Measurements from ENCODE around the gene EID2.
A peak's percentile ranks its signal among the peaks of the same experiment; 100 is the strongest.

The EID2 gene

DNA sequence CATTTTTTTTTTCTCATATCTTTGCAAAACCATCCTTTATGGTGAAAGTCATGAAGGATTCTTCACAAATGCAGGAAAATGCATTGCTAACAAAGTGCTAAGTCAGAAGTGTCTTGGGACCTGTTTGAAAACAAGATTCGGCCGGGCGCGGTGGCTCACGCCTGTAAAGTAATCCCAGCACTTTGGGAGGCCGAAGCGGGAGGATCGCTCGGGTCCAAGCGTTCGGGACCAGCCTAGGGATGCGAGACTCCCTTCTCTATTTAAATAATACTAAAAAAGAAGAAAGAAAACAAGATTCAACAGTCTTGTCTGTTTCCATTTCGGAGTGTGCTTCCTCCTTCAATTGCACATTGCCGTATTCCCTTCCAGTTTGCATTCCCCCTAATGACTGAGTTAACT lies 8.1 kb downstream of the EID2 start:
- peak overlapping the region; percentile 72 for H3K4me3 ChIP-seq (ENCODE audit: control insufficient read depth, low read depth, low read length)
- no peak for DNase-seq (ENCODE audit: low read depth)
- TF ChIP-seq, protein P1, sequence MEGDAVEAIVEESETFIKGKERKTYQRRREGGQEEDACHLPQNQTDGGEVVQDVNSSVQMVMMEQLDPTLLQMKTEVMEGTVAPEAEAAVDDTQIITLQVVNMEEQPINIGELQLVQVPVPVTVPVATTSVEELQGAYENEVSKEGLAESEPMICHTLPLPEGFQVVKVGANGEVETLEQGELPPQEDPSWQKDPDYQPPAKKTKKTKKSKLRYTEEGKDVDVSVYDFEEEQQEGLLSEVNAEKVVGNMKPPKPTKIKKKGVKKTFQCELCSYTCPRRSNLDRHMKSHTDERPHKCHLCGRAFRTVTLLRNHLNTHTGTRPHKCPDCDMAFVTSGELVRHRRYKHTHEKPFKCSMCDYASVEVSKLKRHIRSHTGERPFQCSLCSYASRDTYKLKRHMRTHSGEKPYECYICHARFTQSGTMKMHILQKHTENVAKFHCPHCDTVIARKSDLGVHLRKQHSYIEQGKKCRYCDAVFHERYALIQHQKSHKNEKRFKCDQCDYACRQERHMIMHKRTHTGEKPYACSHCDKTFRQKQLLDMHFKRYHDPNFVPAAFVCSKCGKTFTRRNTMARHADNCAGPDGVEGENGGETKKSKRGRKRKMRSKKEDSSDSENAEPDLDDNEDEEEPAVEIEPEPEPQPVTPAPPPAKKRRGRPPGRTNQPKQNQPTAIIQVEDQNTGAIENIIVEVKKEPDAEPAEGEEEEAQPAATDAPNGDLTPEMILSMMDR (conservative IDR thresholded peaks at IDR 0.05; ENCODE audit: control insufficient read depth, insufficient read depth, low read depth, low read length), result no peak

DNA sequence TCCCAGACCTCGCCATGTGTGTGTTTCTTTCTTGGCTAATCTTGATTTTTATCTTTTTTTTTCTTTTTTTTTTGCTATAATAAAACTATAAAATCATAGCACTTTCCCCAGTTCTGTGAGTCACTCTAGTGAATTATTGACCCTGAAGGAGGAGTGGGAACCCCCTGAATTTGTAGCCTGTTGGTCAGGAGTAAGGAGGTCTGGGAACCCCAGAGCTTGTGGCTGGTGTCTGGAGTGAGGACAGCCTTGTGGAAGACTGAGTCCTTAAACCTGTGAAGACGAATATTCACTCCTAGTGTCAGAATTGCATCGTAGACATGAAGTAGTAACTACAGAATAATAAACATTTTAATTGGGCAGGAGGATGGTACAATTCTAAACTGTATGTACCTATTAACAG lies 14.8 kb downstream of the EID2 start:
- H3K4me3 ChIP-seq (ENCODE audit: control insufficient read depth, low read depth, low read length), result no peak overlapping the region
- DNase-seq (ENCODE audit: low read depth), result no peak
- TF ChIP-seq, protein P1 (conservative IDR thresholded peaks at IDR 0.05; ENCODE audit: control insufficient read depth, insufficient read depth, low read depth, low read length), result no peak

DNA sequence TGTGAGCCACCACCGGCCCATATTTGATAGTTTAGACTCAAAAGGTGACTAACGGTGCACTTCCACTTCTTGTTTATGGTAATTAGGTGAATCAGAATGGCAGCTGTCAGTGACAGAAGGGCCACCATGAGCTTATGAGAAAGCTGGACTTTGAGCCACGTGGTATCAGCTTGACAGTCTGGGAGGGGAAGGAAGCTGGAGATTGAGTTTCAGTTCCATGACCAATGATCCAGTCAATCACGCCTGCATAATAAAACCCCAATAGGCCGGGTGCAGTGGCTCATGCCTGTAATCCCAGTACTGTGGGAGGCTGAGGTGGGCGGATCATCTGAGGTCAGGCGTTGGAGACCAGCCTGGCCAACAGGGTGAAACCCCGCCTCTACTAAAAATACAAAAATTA lies 15.5 kb downstream of the EID2 start:
- TF ChIP-seq, protein P1 (conservative IDR thresholded peaks at IDR 0.05; ENCODE audit: control insufficient read depth, insufficient read depth, low read depth, low read length), result no peak
- H3K4me3 ChIP-seq (ENCODE audit: control insufficient read depth, low read depth, low read length), result no peak overlapping the region
- DNase-seq (ENCODE audit: low read depth), result no peak

DNA sequence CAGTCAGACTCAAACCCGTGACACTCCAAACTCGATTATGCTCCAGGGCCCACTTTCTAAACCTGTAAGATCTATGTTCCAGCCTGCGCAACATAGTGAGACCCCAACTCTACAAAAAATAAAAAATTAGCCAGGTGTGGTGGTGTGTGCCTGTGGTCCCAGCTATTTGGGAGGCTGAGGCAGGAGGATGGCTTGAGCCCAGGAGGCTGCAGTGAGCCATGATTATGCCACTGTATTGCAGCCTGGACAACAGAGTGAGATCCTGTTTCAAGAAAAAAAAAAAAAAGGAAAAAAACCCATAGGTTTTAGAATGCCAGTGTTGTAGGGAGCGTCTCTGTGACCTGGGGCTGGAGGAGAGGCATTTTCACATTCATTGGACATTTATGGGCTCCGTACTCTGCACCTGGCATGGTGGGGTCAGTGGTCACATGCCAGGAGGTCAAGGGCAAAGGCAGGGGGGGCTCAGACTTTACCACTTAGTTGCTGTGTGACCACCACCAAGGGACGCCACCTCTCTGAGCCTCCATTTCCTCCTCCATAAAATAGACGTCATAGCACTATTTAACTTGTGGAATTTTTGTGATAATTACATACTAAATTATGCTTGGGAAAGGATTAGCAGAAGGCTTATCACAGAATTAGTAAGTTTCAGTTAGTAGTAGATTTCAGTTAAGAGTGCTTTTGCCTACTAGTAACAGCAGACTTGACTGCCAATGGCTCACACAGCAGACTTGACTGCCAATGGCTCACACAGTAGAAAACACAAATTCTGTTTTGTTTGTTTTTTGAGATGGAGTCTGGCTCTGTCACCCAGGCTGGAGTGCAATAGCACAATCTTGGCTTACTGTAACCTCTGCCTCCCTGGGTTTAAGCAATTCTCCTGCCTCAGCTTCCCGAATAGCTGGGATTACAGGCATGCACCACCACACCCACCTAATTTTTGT lies 19.1 kb downstream of the EID2 start:
- H3K4me3 ChIP-seq (ENCODE audit: control insufficient read depth, low read depth, low read length), result no peak overlapping the region
- TF ChIP-seq, protein P1 (conservative IDR thresholded peaks at IDR 0.05; ENCODE audit: control insufficient read depth, insufficient read depth, low read depth, low read length), result no peak
- no peak for DNase-seq (ENCODE audit: low read depth)

DNA sequence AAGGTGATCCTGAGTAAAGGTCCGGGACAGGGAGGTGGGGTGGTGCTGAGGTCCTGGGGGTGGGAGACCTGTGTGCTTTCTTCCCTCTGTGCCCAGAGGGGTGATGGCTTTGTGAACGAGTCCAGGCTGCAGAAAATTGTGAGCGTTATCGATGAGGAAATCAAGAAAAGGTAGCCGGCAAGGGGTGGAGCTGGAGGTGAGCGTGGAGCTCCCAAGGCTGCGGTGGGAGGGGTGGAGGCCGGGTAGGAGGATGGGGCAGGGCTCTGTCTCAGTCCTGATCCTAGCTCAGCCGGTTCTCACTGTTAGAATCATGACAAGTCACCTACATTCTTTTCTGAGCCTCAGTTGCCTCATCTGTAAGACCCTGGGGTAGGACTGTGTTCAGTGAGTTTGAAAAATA lies 21.0 kb downstream of the EID2 start:
- DNase-seq (ENCODE audit: low read depth), result no peak
- no peak overlapping the region for H3K4me3 ChIP-seq (ENCODE audit: control insufficient read depth, low read depth, low read length)

DNA sequence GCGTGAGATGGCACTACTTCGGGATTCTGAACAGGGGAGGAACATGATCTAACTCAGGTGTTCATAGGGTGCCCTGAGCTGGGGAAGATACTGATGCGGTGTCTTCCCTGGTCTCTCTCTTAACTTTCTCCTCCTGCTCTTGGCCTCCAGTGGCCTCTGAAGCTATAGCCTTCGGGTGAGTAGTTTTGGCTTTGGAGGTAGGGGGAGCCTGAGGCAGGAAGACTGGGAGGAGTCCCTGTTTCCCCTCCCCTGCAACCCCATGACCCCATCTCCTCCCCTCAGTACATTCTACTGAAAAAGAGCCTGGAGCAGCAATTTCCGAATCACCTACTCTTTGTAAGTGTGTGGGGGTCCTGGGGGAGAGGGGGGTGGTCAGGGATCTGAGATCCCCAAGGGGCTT lies 21.5 kb downstream of the EID2 start:
- no peak overlapping the region for H3K4me3 ChIP-seq (ENCODE audit: control insufficient read depth, low read depth, low read length)
- no peak for DNase-seq (ENCODE audit: low read depth)
- TF ChIP-seq, protein P1 (conservative IDR thresholded peaks at IDR 0.05; ENCODE audit: control insufficient read depth, insufficient read depth, low read depth, low read length), result no peak

More for the DNA sequence above, 21.0 kb downstream of the EID2 start:
- TF ChIP-seq, protein P1 (conservative IDR thresholded peaks at IDR 0.05; ENCODE audit: control insufficient read depth, insufficient read depth, low read depth, low read length), result no peak
